Heart left ventricle (tissue), 13 donors: ENCODE measurements around the gene AMDHD2.

Experiments
- POLR2A ChIP-seq, 2 donors: fragments of 450-650 bp; IDR thresholded peaks; one replicate each; pipeline ENCODE4 v1.6.1; 2017; ENCODE audit warnings: antibody characterized with exemption in 2 of 2, mild to moderate bottlenecking in 2 of 2, moderate library complexity in 2 of 2
- TF ChIP-seq, protein P1 (sequence below), 12 donors: fragments of 200-600 bp; sonication (generic) in 4 of 12; IDR thresholded peaks; one replicate each; pipeline versions ENCODE4 v1.5.0 to v1.8.0; 2018 to 2022; ENCODE audit warnings: antibody characterized with exemption in 12 of 12, mild to moderate bottlenecking in 5 of 12
- donor health status: ischemic (EF 13 %, LVEDD 7.1; RV severe dilation, severe dysfunction).
- donor health status: DM: no; HTN: yes; CAD: no.
- donor health status: DM: no; HTN: no; CAD: no.
- donor health status: ischemic (EF 25% LVEDD 6.9; RV normal size, moderate dysfunction).
- donor health status: ischemic (EF 25% LVEDD 5.7; RV mildly dilated, moderate dysfunction).
- donor health status: ischemic (EF 35%, LVEDD 5.7; RV mildly dilated, moderate dysfunction).
- donor health status: nonischemic (EF 11% LVEDD 7.7; RV severe dilation, severe dysfunction).
- donor health status: DM: yes; HTN: yes; CAD: no.
- donor health status: PGD.
- donor health status: ischemic (EF 29% LVEDD 5.4; RV normal size, mild dysfunction).
- donor health status: nonischemic (EF 23%, LVEDD 6.1; RV moderate dilation, normal function).

DNA sequence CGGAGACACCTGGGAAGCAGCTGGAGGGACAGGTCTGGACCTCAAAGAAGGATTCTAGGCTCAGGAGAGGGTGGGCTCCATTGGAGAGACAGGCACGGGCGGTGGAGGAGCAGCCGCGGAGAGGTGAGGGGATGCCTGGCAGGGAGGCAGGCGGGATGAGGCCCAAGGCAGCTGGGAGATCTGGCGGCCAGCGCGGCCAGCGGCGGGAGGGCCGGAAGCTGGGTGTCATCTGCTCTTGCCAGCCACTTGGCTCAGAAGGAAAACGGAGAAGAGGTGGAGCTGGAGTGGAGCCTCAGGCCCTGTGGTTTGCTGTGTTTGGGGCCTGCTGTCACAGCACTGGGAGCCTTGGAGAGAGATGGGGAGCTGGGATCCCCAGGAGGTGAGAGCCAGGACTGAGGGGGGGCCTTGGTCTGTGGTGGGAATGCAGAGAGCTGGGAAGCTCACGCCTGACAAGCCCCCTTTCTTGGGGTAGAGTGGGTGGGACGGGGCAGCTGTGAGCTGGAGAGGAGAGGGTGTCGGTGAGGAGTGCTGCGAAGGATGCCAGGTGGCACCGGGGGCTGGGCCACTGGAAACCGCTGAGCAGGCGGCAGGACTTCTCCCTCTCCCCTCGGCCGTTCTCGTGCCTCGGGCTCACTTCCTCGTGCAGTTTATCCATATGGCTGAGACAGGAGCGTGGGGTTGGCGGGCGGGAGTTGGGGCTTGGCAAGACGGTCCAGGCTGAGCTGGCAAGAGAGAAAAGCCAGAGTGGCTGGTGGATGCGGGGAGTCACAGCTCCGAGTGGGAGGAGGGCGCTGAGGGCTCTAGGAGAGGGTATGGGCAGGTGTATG lies 37.2 kb upstream of the AMDHD2 start:
- TF ChIP-seq, protein P1, sequence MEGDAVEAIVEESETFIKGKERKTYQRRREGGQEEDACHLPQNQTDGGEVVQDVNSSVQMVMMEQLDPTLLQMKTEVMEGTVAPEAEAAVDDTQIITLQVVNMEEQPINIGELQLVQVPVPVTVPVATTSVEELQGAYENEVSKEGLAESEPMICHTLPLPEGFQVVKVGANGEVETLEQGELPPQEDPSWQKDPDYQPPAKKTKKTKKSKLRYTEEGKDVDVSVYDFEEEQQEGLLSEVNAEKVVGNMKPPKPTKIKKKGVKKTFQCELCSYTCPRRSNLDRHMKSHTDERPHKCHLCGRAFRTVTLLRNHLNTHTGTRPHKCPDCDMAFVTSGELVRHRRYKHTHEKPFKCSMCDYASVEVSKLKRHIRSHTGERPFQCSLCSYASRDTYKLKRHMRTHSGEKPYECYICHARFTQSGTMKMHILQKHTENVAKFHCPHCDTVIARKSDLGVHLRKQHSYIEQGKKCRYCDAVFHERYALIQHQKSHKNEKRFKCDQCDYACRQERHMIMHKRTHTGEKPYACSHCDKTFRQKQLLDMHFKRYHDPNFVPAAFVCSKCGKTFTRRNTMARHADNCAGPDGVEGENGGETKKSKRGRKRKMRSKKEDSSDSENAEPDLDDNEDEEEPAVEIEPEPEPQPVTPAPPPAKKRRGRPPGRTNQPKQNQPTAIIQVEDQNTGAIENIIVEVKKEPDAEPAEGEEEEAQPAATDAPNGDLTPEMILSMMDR (IDR thresholded peaks at IDR 0.05), result no peak
- no peak for TF ChIP-seq POLR2A (IDR thresholded peaks at IDR 0.05)
